ENCODE data around the gene MTTP.
"Not testable (repeated sequence)": the region's sequence is repeated elsewhere in the genome, so short reads cannot be mapped to it uniquely, and the experiment has no call there.

Gene MTTP

GRCh38 chr4:99574530-99575324 is at the start of gene MTTP:
MTTP (plus strand) TSS chr4:99574824; CDS start chr4:99574910, 86 bp downstream.
- no peak for DNase-seq

DNA sequence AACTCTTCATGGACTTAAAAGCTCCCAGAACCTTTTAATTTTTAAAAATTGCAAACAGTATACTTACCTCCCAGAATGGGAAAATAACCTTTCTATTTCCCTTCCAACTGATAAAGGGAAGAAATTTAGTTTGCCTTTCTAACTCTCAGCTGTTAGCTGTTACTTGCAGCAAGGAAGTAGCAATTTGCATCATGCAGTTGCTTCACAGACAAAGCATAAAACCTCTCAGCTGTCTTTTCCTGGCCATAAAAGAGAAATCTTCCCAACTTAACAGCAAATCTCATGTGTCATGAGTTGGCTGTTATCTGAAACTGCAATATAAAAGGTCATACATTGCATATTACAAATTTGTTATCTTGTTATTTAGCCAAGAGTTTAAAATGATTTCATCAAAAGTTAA is 45.4 kb upstream of the MTTP start:
- no peak for DNase-seq

- no peak for DNase-seq
These were observed 44.7 kb upstream of the MTTP start for GRCh38 chr4:99529956-99530355.

DNA sequence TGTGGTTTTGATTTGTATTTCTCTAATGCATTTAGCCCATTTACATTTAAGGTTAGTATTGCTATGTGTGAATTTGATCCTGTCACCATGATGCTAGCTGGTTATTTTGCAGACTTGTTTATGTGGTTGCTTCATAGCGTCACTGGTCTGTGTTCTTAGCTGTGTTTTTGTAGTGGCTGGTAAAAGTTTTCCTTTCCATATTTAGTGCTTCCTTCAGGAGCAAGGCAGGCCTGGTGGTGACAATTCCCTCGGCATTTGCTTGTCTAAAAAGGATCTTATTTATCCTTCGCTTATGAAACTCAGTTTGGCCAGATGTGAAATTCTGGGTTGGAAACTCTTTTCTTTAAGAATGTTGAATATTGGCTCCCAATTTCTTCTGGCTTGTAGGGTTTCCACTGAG is 39.9 kb upstream of the MTTP start:
- DNase-seq, result not testable (repeated sequence)

DNA sequence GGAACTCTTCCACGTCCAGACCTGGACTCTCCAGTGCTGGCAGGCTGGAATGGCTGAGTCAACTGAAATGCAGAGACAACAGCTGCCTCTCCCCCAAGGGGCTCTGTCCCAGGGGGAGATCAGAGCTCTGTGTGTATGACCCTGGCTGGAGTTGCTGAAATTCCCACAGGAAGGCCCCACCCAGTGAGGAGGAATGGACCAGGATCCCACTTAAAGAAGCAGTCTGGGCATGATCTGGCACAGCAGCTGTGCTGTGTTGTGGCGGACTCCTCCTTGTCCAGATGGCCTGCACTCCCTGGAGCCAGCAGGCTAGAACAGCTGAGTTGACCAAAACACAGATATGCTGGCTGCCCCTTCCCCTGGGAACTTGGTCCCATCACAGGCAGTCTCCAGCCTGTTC is 38.4 kb upstream of the MTTP start:
- no peak for DNase-seq

- DNase-seq, result no peak
These were observed 37.8 kb upstream of the MTTP start for GRCh38 chr4:99536848-99537247.

DNA sequence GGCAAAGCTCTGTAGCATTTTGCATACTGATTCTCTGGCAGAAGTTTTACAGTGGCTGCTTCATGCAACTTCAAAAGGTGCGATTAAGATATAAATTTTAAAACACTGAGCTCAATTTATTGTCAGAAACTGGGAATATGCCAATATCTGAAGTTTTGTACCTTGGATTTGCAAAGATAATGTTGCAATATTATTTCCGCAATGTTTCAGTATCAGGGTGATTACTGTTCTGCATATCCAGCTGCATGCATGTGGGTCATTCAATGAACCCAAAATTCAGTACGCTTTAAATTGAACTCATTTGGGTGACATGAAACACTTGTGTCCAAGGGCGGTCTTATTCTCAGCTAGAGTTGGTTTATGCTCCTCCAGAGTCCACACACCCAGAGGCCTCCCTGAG is 37.0 kb upstream of the MTTP start:
- no peak for DNase-seq

DNA sequence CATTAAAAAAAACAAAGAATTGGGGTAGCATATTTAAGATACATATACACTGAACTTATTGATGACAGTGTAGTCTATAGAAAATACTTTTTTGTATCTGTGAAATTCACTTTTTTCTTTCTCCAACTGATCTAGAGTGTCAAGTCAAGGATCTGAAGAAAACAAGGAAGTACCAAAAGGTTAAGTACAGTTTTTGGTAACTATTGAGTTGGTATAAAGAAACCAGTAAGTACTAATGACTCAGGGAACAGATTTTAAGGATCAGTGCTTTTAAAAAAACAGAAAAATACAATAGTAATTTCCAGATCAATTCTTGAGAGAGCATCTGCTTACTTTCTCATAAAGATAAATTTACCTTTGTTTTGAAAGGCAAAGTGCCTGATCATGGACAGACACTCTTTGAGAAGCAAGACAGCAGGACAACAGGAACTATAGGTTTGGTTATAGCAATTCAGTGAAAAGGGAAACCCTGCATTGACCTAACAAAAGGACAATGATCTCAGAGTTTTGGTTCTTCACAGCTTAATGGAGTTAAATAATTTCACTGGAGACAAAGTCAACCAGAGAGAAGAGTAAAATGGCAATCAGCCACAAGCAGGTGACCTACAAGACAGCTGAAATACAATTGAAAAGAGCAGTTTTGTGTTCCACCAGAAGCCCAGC is 34.2 kb upstream of the MTTP start:
- DNase-seq, result no peak

DNA sequence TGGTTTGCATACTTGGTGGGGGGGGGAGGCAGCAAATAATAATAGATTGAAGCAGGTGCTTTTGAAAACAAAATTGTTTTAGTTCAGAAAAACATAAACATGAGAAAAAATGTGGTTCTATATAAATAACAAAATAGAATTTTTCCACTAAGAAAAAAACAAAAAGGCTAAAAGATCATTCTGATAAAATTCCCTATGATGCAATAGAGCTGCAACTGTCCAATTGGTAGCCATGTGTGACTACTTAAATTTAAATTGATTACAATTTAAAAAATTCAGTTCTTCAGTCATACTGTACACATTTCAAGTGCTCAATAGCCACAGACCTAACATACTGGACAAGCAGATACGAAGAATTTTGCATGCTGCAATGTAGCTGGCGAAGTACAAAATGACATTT is 21.8 kb upstream of the MTTP start:
- no peak for DNase-seq

- peak; percentile 91 for DNase-seq
These were observed 11.1 kb upstream of the MTTP start, which contains the start of gene TRMT10A for GRCh38 chr4:99563310-99564186. TRMT10A (minus strand) TSS chr4:99564039; CDS start chr4:99559338, 4,701 bp downstream.

GRCh38 chr4:99564921-99565320 is 9.7 kb upstream of the MTTP start:
- no peak for DNase-seq

- DNase-seq, result no peak
These were observed 2.7 kb upstream of the MTTP start for GRCh38 chr4:99571883-99572282.

GRCh38 chr4:99572527-99573240 is 1.9 kb upstream of the MTTP start:
- DNase-seq, result no peak

DNA sequence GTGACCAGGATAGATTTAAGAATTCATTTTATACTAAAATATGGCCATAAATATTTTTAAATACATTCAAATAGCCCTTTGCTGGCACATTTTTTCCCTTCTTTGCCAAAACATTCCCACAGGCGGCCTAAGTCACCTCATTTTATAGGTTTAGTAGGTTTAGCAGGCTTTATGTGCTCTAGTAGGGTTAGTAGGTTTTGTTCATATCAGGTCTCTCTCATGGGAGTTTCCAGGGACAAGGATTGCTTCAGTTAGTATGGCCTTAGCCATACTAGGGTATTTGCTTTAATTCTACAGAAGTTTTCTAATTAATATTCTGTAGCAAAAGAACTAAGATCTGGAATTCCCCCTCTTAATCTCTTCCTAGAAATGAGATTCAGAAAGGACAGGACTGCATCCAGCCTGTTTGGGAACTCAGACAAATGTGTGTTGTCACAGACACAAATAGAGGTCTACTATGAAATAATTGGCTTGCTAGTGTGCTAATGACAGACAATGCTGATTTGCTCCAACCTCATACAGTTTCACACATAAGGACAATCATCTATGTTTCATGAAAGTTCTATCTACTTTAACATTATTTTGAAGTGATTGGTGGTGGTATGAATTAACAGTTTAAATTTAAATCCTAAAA is 772 bp upstream of the MTTP start:
- no peak for DNase-seq

- no peak for DNase-seq
These were observed 4.1 kb downstream of the MTTP start for GRCh38 chr4:99578714-99579113.

- no peak for DNase-seq
These were observed 10.9 kb downstream of the MTTP start for GRCh38 chr4:99585516-99585915.

DNA sequence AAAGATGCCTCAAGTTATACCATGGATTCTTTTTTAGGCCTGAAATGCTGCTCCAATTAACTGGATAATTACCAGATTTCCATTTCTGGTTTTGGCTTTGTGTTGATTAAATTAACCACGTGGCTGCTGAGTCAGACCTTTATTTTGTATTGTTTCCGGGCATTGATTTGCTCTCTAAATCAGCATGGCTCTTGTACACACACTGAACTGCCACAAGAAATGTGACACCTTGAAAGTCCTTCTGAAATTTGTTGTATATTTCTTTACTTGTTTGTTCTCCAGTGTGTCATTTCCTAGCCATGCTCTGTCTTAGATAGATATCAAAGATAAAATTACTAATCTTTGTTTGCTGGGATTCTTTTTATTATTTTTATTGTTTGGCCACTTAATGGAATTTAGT is 11.7 kb downstream of the MTTP start:
- no peak for DNase-seq

GRCh38 chr4:99586797-99587196 is 12.2 kb downstream of the MTTP start:
- DNase-seq, result no peak

GRCh38 chr4:99587309-99587708 is 12.7 kb downstream of the MTTP start:
- no peak for DNase-seq

GRCh38 chr4:99587803-99588202 is 13.2 kb downstream of the MTTP start:
- no peak for DNase-seq

GRCh38 chr4:99591757-99592156 is 17.1 kb downstream of the MTTP start:
- no peak for DNase-seq

Data from activated CD4-positive, CD25-positive, alpha-beta regulatory T cell treated with anti-CD3 and anti-CD28 coated beads, Interleukin-2, amount 50 U/mL, for 72 hours (primary cell).